Stomach (tissue), 4 donors: ENCODE measurements around the gene ITPRID1.

ENCODE experiments used
- CTCF ChIP-seq, 7 experiments: fragments of 450-650 bp in 4 of 7; fragments of 200-600 bp in 3 of 7; sonication (generic) in 3 of 7; IDR thresholded peaks; one replicate each; pipeline ENCODE4 v1.5.1; 2016 to 2019; ENCODE audit warnings: antibody characterized with exemption in 7 of 7, control low read depth in 2 of 7, mild to moderate bottlenecking in 1 of 7
- EP300 ChIP-seq: sonication (generic); formaldehyde crosslinking; IDR thresholded peaks from one replicate; pipeline ENCODE4 v1.6.1; 2017; ENCODE audit warnings: antibody characterized with exemption
- POLR2A ChIP-seq, 4 donors: fragments of 450-650 bp; IDR thresholded peaks; one replicate each; pipeline ENCODE4 v1.6.1; 2016; ENCODE audit warnings: antibody characterized with exemption in 4 of 4, control low read depth in 2 of 4, mild to moderate bottlenecking in 1 of 4, moderate library complexity in 1 of 4
- POLR2AphosphoS5 ChIP-seq, 3 donors: sonication (generic); formaldehyde crosslinking; IDR thresholded peaks; one replicate each; pipeline ENCODE4 v1.6.1; 2016; ENCODE audit warnings: antibody characterized with exemption in 3 of 3

DNA sequence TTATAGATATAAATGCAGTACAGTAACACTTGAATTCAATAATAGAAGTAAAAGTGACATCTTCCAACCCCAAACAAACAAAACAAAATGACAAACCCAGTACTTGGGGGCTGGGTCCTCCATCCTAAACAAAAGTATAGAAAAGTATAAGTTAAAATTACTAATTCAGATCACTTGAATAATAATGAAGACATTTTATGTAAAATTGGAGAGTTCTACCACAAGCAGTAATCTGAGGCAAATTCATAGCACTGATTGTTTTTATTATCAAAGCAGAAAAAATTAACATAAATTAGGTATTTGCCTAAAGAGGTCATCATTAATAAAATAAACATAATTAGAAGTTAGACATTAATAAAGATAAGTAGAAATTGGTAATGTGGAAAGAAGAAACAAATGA lies 81.5 kb downstream of the ITPRID1 start:
- TF ChIP-seq CTCF (IDR thresholded peaks at IDR 0.05) (no peak), POLR2A (IDR thresholded peaks at IDR 0.05) (no peak), POLR2AphosphoS5 (IDR thresholded peaks at IDR 0.05) (no peak), EP300 (no peak)
